Fibroblast of the conjunctiva (primary cell): ENCODE results near the gene TNFRSF18.
"Not testable (repeated sequence)": the region's sequence is repeated elsewhere in the genome, so short reads cannot be mapped to it uniquely, and the experiment has no call there.

Experiments
- DNase-seq: peaks from one replicate; pipeline ENCODE4 v3.0.0-alpha.2; 2010; ENCODE audit warnings: low read depth

TNFRSF18 gene

DNA sequence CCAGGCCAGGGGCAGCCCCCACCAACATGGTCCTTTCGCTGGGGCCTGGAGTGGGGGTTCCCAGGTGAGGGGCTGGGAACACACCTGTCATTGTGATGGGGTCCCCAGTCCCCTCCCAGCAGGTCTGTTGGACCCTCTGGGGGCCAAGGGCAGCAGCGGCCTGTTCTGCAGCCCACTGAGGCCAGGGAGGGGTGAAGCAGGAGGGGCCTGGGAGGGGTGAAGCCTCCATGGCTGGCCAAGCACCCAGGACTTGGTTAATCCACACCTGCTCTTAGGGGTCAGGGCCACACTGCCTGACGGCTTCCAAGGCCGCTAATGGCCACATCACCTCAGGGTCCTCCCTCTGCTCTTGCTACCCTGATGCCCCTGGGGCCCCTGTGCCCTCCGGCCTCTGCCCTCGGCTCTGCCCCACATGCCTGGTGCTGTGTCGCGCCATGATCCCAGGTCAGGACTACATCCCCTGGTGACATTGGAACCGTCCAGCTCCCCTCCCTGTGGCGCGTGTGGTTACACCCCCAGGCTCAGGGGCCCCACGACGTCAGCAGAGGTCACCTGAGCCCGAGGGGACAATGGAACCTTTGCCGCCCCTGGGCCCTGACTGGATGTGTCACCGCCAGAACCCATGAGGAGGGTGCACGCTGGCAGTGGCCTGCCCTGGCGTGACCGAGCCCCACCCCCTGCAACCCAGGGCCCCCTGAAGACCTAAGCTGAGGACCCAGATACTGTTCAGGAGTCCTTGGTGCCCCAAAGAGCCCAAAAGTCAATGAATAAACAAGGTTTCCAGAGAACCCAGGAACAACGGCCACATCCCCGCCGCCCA lies 7.0 kb downstream of the TNFRSF18 start:
- DNase-seq, result no peak

DNA sequence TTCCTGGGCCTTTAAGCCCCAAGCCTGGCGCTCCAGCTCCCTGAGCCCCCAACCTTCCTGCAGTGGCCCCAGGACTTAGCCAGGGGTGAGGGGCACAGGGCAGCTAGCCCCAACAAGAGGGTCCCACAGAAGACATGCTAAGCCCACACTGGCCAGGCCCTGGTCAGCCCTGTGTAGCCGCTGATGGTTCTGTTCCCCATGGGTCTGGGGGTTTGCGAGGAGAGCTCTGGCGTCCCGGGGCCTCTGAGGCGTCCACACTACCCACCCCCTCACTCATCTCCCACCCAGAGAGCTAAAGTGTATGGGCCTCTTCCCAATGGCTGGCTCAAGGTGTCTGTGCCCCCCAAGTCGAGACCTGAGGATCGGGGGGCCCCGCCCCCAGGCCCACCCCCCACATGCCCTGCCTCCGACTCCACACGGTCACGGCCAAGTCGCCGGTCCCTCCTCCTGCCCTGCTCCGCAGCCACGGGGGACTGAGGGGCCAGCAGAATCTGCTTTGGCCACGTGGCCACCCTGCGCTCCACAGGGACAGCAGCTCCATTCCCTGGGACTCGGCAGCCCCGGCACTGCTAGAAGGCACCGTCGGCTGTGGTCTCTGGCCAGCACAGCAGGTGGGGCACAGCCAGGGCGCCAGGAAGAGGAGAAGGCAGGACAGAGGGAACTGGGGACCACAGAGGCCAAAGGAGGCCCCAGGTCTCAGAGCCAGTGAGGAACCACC lies 7.8 kb downstream of the TNFRSF18 start:
- no peak for DNase-seq

DNA sequence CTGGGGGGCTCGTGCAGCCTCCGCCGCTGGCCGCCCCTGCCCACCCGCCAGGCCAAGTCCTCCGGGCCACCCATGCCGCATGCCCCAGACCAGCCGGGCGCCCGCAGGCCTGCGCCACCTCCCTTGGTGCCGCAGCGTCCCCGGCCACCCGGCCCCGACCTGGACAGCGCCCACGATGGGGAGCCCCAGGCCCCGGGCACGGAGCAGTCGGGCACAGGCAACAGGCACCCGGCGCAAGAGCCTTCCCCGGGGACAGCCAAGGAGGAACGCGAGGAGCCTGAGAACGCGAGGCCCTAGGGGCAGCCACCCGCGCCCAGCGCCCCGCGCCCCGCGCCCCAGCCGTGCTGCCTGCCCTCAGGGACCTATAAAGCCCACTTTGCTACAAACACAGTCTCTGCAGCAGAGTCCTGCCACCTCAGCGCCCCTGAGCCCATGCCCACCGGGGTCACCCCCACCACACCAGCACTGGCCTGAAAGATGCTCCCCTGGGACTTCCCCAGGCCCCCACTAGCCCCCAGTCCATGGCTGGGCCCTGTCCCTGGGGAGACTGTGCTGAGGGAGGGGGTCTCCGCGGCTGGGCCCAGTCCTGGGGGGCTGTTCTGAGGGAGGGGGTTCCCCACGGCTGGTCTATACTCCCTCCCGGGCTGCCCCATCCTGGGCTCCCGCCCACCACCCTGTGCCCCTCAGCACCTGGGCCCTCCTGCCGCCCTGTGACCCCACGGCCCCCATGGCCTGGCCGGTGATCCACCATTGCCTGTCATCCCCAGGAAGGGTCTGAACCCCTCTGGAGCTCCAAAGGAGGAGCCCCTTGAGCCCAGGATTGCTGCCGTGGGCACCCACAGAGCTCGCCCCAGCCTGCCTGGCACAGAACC lies 8.6 kb downstream of the TNFRSF18 start:
- no peak for DNase-seq

DNA sequence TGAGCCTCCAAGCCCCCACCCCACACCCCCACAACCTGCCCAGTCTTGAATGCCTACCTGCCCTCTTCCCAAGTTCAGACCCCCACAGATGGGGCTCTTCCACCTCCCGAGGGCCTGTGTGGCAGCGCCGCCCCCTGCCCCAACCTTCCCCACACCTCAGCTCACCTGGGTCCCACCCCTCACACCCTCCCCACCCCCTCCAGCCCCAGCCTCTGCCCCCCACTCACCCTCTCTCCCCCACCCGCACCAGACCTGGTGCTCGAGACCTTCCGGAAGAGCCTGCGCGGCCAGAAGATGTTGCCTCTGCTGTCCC lies 9.2 kb downstream of the TNFRSF18 start:
- no peak for DNase-seq

DNA sequence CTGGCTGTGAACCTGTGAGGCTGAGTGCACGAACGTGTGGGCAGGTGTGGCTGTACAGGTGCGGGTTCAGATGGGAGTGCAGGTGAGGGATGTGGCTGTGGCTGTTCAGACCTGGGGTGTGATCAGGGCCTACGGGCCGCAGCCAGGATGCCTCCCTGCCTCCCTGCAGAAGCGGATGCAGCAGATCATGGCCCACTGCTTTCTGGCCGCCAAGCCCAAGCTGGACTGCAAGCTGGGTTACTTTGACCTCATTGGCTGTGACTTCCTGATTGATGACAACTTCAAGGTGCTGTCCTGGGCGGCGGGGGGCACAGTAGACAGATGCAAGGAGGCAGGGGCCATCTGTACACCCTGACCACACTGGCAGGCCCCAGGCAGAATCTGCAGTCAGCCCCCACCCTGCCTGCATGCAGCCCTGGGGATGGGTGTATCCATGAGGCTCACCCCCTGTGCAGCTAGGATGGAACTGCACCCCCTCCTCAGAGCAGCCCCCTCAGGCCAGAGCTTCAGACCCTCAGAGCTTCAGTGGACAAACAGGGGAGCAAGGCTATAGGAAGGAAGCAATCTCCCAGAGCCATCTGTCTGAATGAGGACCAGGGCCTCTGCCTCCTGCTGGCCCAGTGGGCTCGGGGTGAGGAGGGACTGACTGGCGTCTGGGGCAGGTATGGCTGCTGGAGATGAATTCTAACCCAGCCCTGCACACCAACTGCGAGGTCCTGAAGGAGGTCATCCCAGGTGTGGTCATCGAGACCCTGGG lies 9.8 kb downstream of the TNFRSF18 start:
- DNase-seq, result no peak

DNA sequence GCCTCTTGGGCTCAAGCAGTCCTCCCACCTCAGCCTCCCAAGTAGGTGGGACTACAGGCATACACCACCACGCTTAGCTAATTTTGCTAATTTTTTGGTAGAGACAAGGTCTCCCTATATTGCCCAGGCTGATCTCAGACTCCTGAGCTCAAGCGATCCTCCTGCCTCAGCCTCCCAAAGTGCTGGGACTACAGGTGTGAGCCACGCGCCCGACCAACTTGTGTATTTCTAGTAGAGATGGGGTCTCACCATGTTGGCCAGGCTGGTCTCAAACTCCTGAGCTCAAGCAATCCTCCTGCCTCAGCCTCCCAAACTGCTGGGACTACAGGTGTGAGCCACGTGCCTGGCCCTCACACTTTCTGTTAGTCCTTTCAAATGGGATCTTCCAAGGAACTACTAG lies 10.7 kb downstream of the TNFRSF18 start:
- DNase-seq, result not testable (repeated sequence)

DNA sequence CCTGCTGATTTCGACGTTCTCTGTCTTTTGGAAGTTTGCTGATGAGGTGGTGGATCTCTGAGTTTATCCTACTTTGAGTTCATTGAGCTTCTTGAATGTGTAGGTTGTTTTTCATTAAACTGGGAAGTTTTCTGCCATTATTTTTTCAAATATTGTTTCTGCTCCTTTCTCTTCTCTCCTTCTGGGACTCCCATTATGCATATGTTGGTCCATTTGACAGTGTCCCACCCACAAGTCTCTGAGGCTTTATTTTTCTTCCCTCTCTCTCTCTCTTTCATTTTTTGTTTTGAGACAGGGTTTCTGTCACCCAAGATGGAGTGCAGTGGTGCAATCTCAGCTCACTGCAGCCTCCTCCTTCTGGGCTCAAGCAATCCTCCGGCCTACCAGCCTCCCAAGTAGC lies 11.7 kb downstream of the TNFRSF18 start:
- no peak for DNase-seq

DNA sequence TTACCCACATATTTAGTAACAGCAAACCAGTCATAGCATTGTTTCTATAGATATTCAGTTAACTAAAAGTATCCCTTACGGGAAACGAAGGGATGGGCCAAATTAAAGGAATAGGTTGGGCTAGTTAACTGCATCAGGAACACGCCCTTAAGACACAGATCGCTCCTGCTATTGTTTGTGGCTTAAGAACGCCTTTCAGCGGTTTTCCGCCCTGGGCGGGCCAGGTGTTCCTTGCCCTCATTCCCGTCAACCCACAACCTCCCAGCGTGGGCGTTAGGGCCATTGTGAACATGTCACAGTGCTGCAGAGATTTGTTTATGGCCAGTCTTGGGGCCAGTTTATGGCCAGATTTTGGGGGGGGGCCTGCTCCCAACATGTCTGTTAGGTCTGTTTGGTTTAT lies 14.7 kb downstream of the TNFRSF18 start:
- no peak for DNase-seq

DNA sequence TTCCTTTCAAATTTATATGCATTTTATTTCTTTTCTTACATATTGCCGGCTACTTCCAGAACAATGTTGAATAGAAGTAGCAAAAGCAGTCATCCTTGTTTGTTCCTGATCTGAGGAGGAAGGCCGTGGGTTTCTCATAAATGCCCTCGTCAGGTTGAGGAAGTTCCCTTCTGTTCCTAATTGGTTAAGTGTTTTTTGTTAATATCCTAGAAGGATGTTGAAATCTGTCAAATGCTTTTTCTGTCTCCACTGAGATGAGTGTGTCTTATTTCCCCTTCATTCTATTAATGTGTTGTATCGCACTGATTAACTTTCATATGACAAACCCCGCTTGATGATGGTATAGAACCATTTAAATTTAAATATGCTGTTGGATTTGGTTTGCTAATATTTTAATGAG lies 17.3 kb downstream of the TNFRSF18 start:
- DNase-seq, result no peak

DNA sequence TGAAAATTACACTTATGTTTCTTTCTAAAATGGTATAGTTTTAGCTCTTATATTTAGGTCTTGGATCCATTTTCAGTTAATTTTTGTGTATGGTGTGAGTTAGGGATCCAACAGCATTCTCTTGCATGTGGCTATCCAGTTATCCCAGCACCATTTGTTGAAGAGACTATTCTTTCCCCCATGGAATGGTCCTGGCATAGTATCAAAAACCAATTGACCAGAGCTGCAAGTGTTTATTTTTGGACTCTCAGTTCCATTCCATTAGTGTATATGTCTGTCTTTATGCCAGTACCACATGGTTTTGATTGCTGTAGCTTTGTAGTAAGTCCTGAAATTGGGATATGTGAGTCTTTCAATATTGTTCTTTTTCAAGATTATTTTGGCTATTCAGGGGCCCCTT lies 18.5 kb downstream of the TNFRSF18 start:
- peak; percentile 35 for DNase-seq

DNA sequence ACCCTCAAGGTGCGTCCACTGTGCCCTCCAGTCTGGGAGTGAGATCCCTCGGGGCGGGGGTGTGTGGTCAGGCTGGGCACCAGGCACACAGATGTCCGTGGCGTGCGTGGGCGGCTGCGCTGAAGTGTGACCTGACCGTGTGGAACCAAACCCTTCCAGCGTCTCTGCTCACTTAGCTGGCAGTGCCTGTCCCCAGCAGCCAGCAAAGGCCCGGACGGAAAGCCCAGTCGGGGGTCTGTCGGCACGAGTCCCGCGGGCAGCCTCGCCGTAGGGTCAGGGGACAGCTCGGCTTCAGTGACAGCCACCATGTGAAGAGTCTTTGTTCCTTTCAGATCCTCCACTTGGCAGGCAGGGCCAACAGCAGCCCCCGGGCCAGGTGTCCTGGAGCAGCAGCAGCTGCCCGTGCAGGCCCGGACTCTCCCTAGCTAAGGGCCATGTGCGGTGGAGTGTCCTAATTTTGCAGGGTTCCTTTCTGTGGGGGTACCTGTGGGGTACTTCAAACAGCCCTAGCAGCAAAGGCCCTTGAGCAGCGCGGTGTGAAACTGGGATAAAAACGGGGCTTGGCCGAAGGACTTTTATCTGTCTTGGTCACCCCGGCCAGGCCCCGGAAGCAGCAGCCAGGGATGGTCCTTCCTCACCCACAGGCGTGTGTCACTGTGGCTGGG lies 21.2 kb downstream of the TNFRSF18 start:
- no peak for DNase-seq

DNA sequence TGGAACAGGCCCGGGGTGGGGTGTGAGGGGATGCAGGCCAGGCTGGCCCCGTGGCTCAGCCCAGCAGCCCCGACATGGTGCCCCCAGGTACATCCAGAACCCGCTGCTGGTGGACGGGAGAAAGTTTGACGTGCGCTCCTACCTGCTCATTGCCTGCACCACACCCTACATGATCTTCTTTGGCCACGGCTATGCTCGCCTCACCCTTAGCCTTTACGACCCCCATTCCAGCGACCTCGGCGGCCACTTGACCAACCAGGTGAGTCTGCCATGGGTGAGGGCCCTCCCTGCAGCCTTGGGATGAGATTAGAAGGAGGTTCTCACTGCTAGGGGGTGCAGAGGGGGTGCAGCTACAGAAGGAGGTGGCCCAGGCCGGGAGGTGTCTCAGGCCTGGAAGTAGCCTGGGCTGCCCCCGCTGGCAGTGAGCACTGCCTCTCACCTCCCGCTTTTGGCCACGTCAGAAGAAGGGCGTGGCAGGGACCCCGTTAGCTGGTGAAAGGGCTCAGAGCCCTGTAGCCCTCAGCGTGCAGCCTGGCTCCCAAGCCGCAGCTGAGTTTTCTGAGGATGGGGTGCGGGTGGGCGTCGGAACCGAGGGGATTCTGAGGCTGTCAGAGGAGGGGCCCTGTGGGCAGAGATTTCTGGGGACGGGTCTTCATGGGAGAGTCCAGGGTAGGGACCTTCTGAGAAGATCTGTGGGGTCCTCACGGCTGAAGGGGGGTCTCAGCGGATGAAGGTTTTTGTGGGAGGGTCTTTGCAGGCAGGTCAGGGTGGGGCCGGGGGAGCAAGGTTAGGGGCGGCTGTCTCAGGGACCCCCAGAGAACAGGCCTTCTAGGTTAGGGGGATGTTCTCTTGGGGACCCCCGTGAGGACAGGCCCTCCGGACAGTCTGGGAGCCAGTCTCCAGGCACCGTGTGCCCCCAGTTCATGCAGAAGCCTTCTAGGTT lies 22.3 kb downstream of the TNFRSF18 start:
- DNase-seq, result no peak

DNA sequence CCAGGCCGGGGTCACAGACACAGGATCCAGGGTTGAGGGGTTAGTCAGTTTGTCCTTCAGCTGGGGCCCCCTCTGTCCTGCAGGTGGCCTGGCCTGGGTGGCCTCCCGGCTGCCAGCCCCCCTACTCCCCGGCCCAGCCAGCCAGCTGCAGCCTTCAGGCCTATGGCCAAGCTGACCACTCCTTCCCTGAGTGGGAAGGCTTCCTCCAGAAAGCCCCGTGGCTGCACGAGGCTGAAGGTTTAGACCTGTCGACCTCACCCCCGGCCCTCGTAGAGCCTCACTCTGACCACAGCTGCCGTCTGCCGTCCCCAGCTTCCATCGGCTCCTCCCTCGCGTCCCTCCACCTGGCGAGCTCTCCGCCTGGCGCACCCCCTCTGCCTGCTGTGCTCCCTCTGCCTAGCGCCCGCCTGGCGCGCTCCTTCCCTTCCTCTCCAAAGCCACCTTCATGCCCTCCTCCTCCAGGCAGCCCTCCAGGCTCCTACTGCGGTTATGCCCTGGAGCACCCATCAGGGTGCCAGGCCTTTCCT lies 23.1 kb downstream of the TNFRSF18 start:
- DNase-seq, result no peak

DNA sequence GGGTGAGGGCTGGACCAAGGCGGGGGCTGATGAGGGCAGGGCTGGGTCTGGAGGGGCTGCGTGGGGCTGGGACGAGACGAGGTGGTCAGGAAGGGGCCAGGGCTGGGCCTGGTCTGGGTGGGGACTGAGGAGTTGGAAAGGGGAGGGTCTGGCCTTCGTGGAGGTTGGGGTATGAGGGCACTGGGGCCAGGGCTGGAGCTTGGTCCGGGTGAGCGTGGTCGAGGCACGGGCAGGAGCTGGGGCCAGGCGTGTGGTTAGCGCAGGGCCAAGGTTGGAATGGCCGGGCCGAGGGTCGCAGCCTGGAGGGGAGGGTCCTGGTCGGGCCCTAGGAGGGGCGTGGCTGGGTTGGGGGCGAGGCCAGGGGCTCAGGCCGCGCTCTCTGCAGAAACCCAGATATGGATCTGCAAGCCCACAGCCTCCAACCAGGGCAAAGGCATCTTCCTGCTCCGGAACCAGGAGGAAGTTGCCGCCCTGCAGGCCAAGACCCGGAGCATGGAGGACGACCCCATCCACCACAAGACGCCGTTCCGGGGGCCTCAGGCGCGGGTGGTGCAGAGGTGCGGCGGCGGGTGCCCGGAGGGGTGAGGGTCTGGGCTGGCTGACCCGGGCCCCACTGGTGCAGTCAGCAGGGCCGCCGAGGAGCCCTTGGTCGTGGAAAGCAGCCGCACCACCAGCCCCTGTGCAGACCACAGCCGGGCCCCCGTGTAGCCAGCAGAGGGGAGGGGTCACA lies 23.7 kb downstream of the TNFRSF18 start:
- no peak for DNase-seq

DNA sequence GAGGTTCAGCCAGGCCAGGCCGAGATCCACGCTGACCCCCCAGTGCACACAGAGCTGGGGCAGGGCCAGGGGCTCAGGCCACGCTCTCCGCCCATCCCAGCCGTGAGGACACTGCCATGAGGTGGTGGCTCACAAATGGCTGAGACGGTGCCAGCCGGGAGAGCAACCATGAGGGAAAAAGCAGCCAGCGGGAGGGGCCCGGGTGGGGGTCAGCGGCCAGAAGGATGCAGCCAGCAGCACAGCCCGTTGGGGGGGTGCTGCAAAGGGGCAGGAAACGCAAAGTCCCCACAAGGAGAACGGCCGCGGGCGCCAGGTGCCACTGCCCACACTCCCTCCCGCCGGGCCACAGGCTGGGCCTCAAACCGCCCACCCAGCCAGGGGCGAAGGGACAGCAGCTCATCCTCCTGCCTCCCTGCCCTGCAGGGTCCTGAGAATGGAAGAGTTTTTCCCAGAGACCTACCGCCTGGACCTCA lies 24.4 kb downstream of the TNFRSF18 start:
- DNase-seq, result no peak

DNA sequence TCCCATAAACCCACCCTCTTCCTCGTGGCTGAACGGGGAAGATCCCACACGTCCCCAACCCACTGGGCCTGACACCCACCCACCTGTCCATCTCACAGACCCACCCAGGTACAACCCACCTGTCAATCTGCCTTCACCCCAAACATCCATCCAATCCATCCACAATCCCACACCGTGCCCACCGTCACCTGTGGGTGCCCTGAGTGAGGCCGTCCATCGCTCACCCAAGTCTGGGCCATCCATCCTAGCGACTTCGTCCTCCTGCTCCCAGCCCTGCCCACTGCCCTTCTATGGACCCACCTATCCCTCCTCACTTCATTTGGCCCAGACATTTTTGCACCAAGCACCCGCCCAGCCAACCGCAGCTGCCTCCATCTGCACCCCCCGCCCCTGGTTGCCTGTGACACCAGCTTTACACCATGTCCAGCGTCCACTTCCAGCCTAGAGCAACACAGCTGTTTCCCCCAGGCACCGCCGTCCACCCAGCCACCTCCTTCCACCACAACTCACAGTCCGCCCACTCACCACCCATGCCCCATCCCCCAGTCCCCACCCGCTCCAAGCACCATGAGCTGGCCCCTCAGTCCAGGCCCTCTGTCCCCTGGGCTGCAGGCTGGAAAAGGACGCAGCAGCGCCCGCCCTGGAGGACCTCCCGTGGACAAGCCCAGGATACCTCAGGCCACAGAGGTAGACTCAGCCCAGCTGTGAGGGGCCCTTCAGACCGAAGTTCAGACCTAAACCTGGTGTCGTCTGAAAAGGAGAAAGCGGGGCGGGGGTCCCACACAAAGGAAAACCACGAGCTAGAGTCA lies 25.1 kb downstream of the TNFRSF18 start:
- no peak for DNase-seq

DNA sequence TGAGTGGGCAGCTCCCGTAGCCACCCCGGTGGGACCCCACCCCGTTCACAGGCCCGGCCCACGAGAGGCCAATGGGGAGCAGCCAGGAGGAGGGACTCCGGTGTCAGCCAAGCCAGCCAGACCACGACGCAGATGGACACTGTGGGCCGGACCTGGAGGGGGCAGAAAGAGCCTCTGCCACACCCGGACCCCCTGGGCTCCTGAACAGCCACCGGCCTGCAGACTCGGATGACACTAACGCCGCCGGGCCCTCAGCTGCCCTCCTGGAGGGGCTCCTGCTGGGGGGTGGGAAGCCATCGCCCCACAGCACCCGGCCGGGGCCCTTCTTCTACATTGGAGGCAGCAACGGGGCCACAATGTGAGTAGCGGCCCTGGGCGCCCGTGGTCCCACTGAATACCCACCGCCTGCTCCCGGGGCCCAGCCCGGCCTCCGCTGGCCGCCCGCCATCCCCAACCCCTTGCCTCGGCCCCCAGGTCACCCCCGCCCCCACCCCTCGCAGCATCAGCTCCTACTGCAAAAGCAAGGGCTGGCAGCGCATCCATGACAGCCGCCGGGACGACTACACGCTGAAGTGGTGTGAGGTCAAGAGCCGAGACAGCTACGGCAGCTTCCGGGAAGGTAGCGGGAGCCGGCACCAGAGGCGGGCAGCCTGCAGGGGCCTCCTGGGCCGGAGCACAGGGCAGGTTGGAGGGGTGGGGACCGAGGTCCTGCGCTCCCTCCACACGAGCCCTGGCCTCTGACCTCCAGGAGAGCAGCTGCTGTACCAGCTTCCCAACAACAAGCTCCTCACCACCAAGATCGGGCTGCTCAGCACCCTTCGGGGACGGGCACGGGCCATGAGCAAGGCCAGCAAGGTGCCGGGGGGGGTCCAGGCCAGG lies 26.2 kb downstream of the TNFRSF18 start:
- DNase-seq, result no peak
